Measurements from ENCODE around the gene AKR1E2. TPM values are rescaled to one million over a fixed set of nuclear protein-coding genes. Genes with fewer than 3 reads are reported as not detected.
A peak's percentile ranks its signal among the peaks of the same experiment; 100 is the strongest.

AKR1E2 gene
- total RNA-seq, 1 donor from 2014 or later, result 4.9 TPM

DNA sequence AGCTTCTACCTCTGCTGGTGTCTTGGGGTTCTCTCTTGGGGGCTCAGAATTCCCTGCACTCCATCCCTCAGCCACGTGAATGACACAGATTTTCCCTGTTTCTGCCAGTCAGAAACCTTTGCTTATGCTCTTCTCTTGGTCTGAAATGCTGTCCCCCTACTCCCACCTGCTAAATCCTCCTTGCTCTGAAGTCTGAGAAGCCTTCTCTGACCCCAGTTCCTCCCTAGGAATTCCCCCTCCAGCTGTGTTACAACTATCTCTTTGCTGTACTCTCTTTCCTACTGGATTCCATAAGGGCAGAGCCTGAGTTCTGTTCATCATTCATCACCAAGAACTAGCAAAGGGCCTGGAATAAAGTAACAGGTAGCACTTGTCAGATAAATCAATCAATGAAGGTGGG is 33.6 kb upstream of the AKR1E2 start:
- no peak overlapping the region for H3K4me3 Mint-ChIP-seq (ENCODE audit: unreplicated experiment)
- H3K27ac Mint-ChIP-seq (ENCODE audit: unreplicated experiment), result no peak overlapping the region
- H3K9me3 Mint-ChIP-seq (ENCODE audit: low read depth), result peaks cover 4% of the 10 kb centered on the region
- DNase-seq (ENCODE audit: low spot score), result no peak
- H3K4me1 Mint-ChIP-seq (ENCODE audit: low read depth), result peaks cover 7% of the 10 kb centered on the region
- no peaks in the 10 kb centered on the region for H3K27me3 Mint-ChIP-seq (ENCODE audit: low read depth)
- no peaks in the 10 kb centered on the region for H3K36me3 Mint-ChIP-seq (ENCODE audit: low read depth)
- TF ChIP-seq, protein P1, sequence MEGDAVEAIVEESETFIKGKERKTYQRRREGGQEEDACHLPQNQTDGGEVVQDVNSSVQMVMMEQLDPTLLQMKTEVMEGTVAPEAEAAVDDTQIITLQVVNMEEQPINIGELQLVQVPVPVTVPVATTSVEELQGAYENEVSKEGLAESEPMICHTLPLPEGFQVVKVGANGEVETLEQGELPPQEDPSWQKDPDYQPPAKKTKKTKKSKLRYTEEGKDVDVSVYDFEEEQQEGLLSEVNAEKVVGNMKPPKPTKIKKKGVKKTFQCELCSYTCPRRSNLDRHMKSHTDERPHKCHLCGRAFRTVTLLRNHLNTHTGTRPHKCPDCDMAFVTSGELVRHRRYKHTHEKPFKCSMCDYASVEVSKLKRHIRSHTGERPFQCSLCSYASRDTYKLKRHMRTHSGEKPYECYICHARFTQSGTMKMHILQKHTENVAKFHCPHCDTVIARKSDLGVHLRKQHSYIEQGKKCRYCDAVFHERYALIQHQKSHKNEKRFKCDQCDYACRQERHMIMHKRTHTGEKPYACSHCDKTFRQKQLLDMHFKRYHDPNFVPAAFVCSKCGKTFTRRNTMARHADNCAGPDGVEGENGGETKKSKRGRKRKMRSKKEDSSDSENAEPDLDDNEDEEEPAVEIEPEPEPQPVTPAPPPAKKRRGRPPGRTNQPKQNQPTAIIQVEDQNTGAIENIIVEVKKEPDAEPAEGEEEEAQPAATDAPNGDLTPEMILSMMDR (IDR thresholded peaks at IDR 0.05), result no peak

DNA sequence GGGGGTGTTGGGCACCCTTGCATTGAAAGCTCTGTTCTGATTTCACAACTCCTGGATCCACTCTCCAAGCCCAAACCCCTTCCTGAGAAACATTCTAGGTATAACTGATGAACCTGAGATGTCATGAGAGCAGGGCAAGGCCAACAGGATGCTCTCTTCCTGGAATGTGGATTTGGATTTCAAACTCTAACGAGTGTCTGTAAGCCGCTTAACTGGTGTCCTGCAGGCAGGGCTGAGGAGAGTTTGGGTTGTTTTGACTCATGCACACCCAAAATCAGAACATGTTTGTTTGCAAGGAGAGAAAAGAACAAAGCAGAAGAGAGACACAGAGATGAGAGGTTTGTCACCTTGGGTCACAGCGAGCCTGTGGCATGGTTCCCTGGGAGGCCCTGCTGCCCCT is 24.6 kb upstream of the AKR1E2 start:
- Mint-ChIP-seq H3K9me3 (ENCODE audit: low read depth) (no peaks in the 10 kb centered on the region), H3K27me3 (ENCODE audit: low read depth) (no peaks in the 10 kb centered on the region), H3K36me3 (ENCODE audit: low read depth) (no peaks in the 10 kb centered on the region), H3K4me1 (ENCODE audit: low read depth) (peaks cover 16% of the 10 kb centered on the region), H3K4me3 (ENCODE audit: unreplicated experiment) (no peak overlapping the region), H3K27ac (ENCODE audit: unreplicated experiment) (no peak overlapping the region)
- DNase-seq (ENCODE audit: low spot score), result no peak
- TF ChIP-seq, protein P1 (IDR thresholded peaks at IDR 0.05), result no peak

DNA sequence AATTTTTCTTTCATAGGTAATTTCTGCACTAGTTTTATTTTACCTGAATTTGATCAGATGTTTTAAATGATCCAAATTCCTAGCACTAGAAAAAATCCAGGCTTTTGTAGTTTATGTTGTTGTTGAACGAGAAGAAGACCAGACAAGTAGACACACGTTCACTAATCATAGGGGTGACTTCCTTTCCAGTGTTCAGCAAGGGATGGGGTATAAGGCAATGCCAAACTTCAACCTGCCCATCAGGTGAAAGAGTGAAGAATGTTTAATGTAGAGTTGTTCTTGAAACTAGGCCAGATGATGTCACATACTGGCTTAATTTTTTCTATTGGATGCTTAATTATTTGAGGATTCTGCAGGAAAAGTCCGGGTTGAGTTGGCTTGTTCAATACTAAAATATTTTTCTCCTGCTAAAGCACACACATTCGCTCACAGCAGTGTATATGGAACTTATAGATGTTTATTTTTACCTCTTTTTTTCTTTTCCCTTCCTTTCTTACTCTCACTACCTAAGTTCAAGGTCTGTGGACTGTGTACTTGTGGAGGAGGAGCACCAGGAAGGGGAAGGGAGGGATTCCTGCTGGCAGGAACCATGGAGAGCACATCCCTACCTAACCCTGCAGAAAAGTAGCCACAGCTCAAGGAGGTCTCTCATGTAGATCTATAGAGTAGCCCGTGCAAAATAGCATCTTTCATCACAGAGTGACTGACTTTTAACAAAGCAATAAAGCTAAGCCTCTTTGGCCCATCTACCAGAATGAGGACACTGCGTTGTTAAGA is 23.1 kb upstream of the AKR1E2 start:
- DNase-seq (ENCODE audit: low spot score), result no peak
- Mint-ChIP-seq H3K9me3 (ENCODE audit: low read depth) (no peaks in the 10 kb centered on the region), H3K27ac (ENCODE audit: unreplicated experiment) (no peak overlapping the region), H3K36me3 (ENCODE audit: low read depth) (no peaks in the 10 kb centered on the region), H3K4me3 (ENCODE audit: unreplicated experiment) (no peak overlapping the region), H3K27me3 (ENCODE audit: low read depth) (no peaks in the 10 kb centered on the region), H3K4me1 (ENCODE audit: low read depth) (peaks cover 19% of the 10 kb centered on the region)
- TF ChIP-seq, protein P1 (IDR thresholded peaks at IDR 0.05), result no peak

DNA sequence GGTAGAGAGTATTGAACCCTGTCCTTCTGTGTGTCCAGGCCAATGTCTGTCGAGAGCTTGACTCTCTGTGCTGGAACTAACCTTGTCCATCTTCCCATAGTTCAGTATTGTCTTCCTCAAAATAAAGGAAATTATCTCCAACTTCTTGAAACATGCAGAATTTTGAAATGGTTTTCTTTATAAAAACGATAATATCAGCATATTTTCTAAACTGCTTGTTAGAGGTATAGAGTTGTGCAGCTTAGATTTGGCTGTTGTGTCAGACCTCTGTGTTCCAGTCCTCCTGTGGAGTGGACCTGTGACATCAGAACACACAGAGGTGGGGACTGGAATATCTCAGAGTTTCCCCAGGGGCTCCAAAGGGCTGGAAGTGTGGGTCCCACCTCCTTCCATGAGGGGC is 22.2 kb upstream of the AKR1E2 start:
- DNase-seq (ENCODE audit: low spot score), result no peak
- Mint-ChIP-seq H3K27ac (ENCODE audit: unreplicated experiment) (no peak overlapping the region), H3K9me3 (ENCODE audit: low read depth) (no peaks in the 10 kb centered on the region), H3K27me3 (ENCODE audit: low read depth) (no peaks in the 10 kb centered on the region), H3K4me1 (ENCODE audit: low read depth) (peaks cover 27% of the 10 kb centered on the region), H3K4me3 (ENCODE audit: unreplicated experiment) (no peak overlapping the region), H3K36me3 (ENCODE audit: low read depth) (no peaks in the 10 kb centered on the region)
- TF ChIP-seq, protein P1 (IDR thresholded peaks at IDR 0.05), result no peak

DNA sequence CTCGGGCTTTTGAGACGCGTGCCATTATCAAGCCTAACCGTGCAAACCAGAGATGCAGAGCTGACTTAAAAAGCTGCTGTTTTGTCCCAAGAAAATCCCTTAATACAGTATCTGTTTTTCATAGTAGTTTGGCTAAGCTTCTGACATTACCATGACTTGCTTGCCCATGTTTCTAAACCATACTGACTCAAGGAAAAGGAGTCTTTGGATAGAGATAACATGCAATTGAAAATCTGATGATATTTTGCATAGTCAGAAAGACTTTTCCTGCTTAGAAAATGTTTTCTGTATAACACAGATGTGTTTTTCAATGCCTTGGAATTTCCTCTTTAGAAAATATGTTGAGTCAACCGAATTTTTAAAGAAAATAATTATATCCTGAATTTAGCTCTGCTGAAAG is 21.5 kb upstream of the AKR1E2 start:
- TF ChIP-seq, protein P1 (IDR thresholded peaks at IDR 0.05), result no peak
- no peak overlapping the region for H3K4me3 Mint-ChIP-seq (ENCODE audit: unreplicated experiment)
- peak overlapping the region; percentile 76 for H3K27ac Mint-ChIP-seq (ENCODE audit: unreplicated experiment)
- H3K4me1 Mint-ChIP-seq (ENCODE audit: low read depth), result peaks cover 27% of the 10 kb centered on the region
- no peaks in the 10 kb centered on the region for H3K27me3 Mint-ChIP-seq (ENCODE audit: low read depth)
- no peak for DNase-seq (ENCODE audit: low spot score)
- no peaks in the 10 kb centered on the region for H3K9me3 Mint-ChIP-seq (ENCODE audit: low read depth)
- no peaks in the 10 kb centered on the region for H3K36me3 Mint-ChIP-seq (ENCODE audit: low read depth)

Measured in chondrocyte (in vitro differentiated cells).